ENCODE data around the gene SDF4. TPM values are rescaled to one million over a fixed set of nuclear protein-coding genes. Genes with fewer than 3 reads are reported as not detected.

SDF4 gene
- total RNA-seq, 1 experiment from 2014 or later, result 128 TPM

- peaks cover 42% of the 10 kb centered on the region for H3K36me3 Mint-ChIP-seq (ENCODE audit: insufficient read depth, unreplicated experiment)
Observed at GRCh38 chr1:1225913-1226312, 5.9 kb downstream of the SDF4 start.

GRCh38 chr1:1225238-1225845 lies 6.5 kb downstream of the SDF4 start:
- Mint-ChIP-seq H3K27me3 (ENCODE audit: unreplicated experiment) (no peaks in the 10 kb centered on the region), H3K4me3 (ENCODE audit: low read depth, unreplicated experiment) (no peak overlapping the region), H3K36me3 (ENCODE audit: insufficient read depth, unreplicated experiment) (peaks cover 42% of the 10 kb centered on the region), H3K9me3 (ENCODE audit: low read depth, unreplicated experiment) (no peaks in the 10 kb centered on the region), H3K27ac (ENCODE audit: unreplicated experiment) (no peak overlapping the region), H3K4me1 (ENCODE audit: low read depth, unreplicated experiment) (peaks cover 8% of the 10 kb centered on the region)
- no peak for DNase-seq
- BruUV-seq (replicated peaks), result no TSS peak
- CTCF ChIA-PET, result no interaction called here
- TF ChIP-seq, protein P1, sequence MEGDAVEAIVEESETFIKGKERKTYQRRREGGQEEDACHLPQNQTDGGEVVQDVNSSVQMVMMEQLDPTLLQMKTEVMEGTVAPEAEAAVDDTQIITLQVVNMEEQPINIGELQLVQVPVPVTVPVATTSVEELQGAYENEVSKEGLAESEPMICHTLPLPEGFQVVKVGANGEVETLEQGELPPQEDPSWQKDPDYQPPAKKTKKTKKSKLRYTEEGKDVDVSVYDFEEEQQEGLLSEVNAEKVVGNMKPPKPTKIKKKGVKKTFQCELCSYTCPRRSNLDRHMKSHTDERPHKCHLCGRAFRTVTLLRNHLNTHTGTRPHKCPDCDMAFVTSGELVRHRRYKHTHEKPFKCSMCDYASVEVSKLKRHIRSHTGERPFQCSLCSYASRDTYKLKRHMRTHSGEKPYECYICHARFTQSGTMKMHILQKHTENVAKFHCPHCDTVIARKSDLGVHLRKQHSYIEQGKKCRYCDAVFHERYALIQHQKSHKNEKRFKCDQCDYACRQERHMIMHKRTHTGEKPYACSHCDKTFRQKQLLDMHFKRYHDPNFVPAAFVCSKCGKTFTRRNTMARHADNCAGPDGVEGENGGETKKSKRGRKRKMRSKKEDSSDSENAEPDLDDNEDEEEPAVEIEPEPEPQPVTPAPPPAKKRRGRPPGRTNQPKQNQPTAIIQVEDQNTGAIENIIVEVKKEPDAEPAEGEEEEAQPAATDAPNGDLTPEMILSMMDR (IDR thresholded peaks at IDR 0.05; ENCODE audit: unreplicated experiment), result no peak
- intact Hi-C loops (cut with micrococcal nuclease; ENCODE audit: unreplicated experiment), result no loop called here

More at GRCh38 chr1:1225913-1226312, 5.9 kb downstream of the SDF4 start:
- H3K27me3 Mint-ChIP-seq (ENCODE audit: unreplicated experiment), result no peaks in the 10 kb centered on the region
- no peaks in the 10 kb centered on the region for H3K9me3 Mint-ChIP-seq (ENCODE audit: low read depth, unreplicated experiment)
- intact Hi-C loops (cut with micrococcal nuclease; ENCODE audit: unreplicated experiment), result no loop called here
- no peak overlapping the region for H3K27ac Mint-ChIP-seq (ENCODE audit: unreplicated experiment)
- BruUV-seq (replicated peaks), result no TSS peak
- H3K4me3 Mint-ChIP-seq (ENCODE audit: low read depth, unreplicated experiment), result no peak overlapping the region
- H3K4me1 Mint-ChIP-seq (ENCODE audit: low read depth, unreplicated experiment), result peaks cover 8% of the 10 kb centered on the region
- no peak for DNase-seq
- TF ChIP-seq, protein P1 (IDR thresholded peaks at IDR 0.05; ENCODE audit: unreplicated experiment), result no peak
- CTCF ChIA-PET, result no interaction called here

GRCh38 chr1:1223891-1224290 lies 7.9 kb downstream of the SDF4 start:
- peaks cover 47% of the 10 kb centered on the region for H3K36me3 Mint-ChIP-seq (ENCODE audit: insufficient read depth, unreplicated experiment)
- BruUV-seq (replicated peaks), result no TSS peak
- TF ChIP-seq, protein P1 (IDR thresholded peaks at IDR 0.05; ENCODE audit: unreplicated experiment), result no peak
- intact Hi-C loops (cut with micrococcal nuclease; ENCODE audit: unreplicated experiment), result no loop called here
- H3K4me3 Mint-ChIP-seq (ENCODE audit: low read depth, unreplicated experiment), result no peak overlapping the region
- CTCF ChIA-PET, result interaction anchor here (1.2 kb wide), 1 partner anchor 67 kb away, joined by 3 read pairs; no protein-coding TSS in a partner anchor
- H3K27me3 Mint-ChIP-seq (ENCODE audit: unreplicated experiment), result no peaks in the 10 kb centered on the region
- H3K9me3 Mint-ChIP-seq (ENCODE audit: low read depth, unreplicated experiment), result no peaks in the 10 kb centered on the region
- H3K27ac Mint-ChIP-seq (ENCODE audit: unreplicated experiment), result no peak overlapping the region
- no peaks in the 10 kb centered on the region for H3K4me1 Mint-ChIP-seq (ENCODE audit: low read depth, unreplicated experiment)
- no peak for DNase-seq

DNA sequence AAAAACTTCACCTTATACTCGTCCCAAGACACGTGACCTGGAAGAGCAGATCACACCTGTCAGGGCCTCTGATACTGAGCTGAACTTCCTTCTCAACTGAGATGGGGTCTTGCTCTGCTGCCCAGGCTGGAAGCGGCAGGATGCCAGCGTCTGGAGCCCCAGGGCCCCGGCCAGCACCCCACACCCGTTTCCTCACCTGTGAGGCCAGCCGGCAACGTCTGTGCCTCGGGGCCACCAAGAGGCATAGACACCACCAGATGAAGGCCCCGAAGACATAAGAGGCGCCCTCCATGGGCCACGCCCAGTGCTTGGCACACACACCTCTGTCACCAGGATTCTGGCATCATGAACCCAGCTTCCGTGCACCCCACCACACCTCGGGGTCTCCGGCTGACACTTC lies 8.5 kb downstream of the SDF4 start:
- intact Hi-C loops (cut with micrococcal nuclease; ENCODE audit: unreplicated experiment), result no loop called here
- Mint-ChIP-seq H3K36me3 (ENCODE audit: insufficient read depth, unreplicated experiment) (peaks cover 47% of the 10 kb centered on the region), H3K27me3 (ENCODE audit: unreplicated experiment) (no peaks in the 10 kb centered on the region), H3K4me3 (ENCODE audit: low read depth, unreplicated experiment) (no peak overlapping the region), H3K9me3 (ENCODE audit: low read depth, unreplicated experiment) (no peaks in the 10 kb centered on the region), H3K4me1 (ENCODE audit: low read depth, unreplicated experiment) (no peaks in the 10 kb centered on the region), H3K27ac (ENCODE audit: unreplicated experiment) (no peak overlapping the region)
- TF ChIP-seq, protein P1 (IDR thresholded peaks at IDR 0.05; ENCODE audit: unreplicated experiment), result no peak
- no TSS peak for BruUV-seq (replicated peaks)
- CTCF ChIA-PET, result no interaction called here
- DNase-seq, result no peak
